Neural cell (in vitro differentiated cells): ENCODE data around the gene SYMPK. TPM values are rescaled to one million over a fixed set of nuclear protein-coding genes. Genes with fewer than 3 reads are reported as not detected.

Experiments
- H2AFZ ChIP-seq: fragments of 200-600, 300-800 bp; sonication (generic), shearing (Covaris generic); 2 replicates; pipeline ENCODE4 v1.6.0; 2014; ENCODE audit warnings: low read depth, mild to moderate bottlenecking, antibody characterized with exemption, low read length, moderate library complexity
- H3F3A ChIP-seq: fragments of 200-600 bp; shearing (Covaris generic); 2 replicates; pipeline ENCODE4 v1.6.1; 2016; ENCODE audit warnings: mild to moderate bottlenecking, moderate library complexity, mixed read lengths, antibody characterized with exemption, low read length; ENCODE audit not compliant: insufficient read depth, poor library complexity, severe bottlenecking
- H3K27ac ChIP-seq: fragments of 200-600, 300-800 bp; sonication (generic), shearing (Covaris generic); 2 replicates; pipeline ENCODE4 v1.5.1; 2014; ENCODE audit warnings: mild to moderate bottlenecking, low read length, moderate library complexity
- H3K27me3 ChIP-seq: fragments of 300-800, 200-600 bp; sonication (generic), shearing (Covaris generic); 2 replicates; pipeline ENCODE4 v1.6.0; 2014; ENCODE audit warnings: mild to moderate bottlenecking, low read depth, low read length, moderate library complexity; ENCODE audit not compliant: insufficient read depth
- H3K36me3 ChIP-seq: fragments of 300-800, 200-600 bp; sonication (generic), shearing (Covaris generic); 2 replicates; pipeline ENCODE4 v1.5.1; 2014; ENCODE audit warnings: mild to moderate bottlenecking, antibody characterized with exemption, low read length, moderate library complexity; ENCODE audit not compliant: insufficient read depth
- H3K4me2 ChIP-seq: fragments of 300-800, 200-600 bp; sonication (generic), shearing (Covaris generic); 2 replicates; pipeline ENCODE4 v1.6.0; 2014; ENCODE audit warnings: mild to moderate bottlenecking, low read length
- H3K4me3 ChIP-seq: fragments of 300-800, 200-600 bp; sonication (generic), shearing (Covaris generic); 2 replicates; pipeline ENCODE4 v1.5.1; 2014; ENCODE audit warnings: mild to moderate bottlenecking, low read length, moderate library complexity
- H3K79me2 ChIP-seq: fragments of 200-600 bp; shearing (Covaris generic); replicated peaks from 2 replicates; pipeline ENCODE4 v1.6.0; 2014; ENCODE audit warnings: mild to moderate bottlenecking, low read length, moderate library complexity; ENCODE audit not compliant: insufficient read depth
- H3K9ac ChIP-seq: fragments of 300-800, 200-600 bp; sonication (generic), shearing (Covaris generic); 2 replicates; pipeline ENCODE4 v1.6.1; 2016; ENCODE audit warnings: mild to moderate bottlenecking, low read length, mixed read lengths
- H3K9me2 ChIP-seq: fragments of 200-600 bp; shearing (Covaris generic); 2 replicates; pipeline ENCODE4 v1.6.1; 2016; ENCODE audit warnings: mild to moderate bottlenecking, low read length, mixed read lengths; ENCODE audit not compliant: insufficient read depth
- H3K9me3 ChIP-seq: fragments of 200-600, 300-800 bp; sonication (generic), shearing (Covaris generic); 2 replicates; pipeline ENCODE4 v1.6.1; 2016; ENCODE audit warnings: mild to moderate bottlenecking, mixed run types, low read length, moderate library complexity, mixed read lengths
- H4K20me1 ChIP-seq: fragments of 200-600 bp; shearing (Covaris generic); 2 replicates; pipeline ENCODE4 v1.6.1; 2016; ENCODE audit warnings: mild to moderate bottlenecking, mixed run types; ENCODE audit not compliant: insufficient read depth
- CTCF ChIP-seq: fragments of 450-650 bp; IDR thresholded peaks from 2 replicates; pipeline ENCODE4 v1.5.1; 2014; ENCODE audit warnings: antibody characterized with exemption, mild to moderate bottlenecking, moderate library complexity; ENCODE audit not compliant: poor library complexity, severe bottlenecking
- EP300 ChIP-seq: fragments of 450-650 bp; conservative IDR thresholded peaks from 2 replicates; pipeline ENCODE4 v1.6.1; 2014; ENCODE audit warnings: antibody characterized with exemption, mild to moderate bottlenecking, moderate library complexity; ENCODE audit not compliant: poor library complexity, severe bottlenecking
- EZH2 ChIP-seq: fragments of 200-600, 300-800 bp; shearing (Covaris generic), sonication (generic); IDR thresholded peaks from 2 replicates; pipeline ENCODE4 v1.6.1; 2014; ENCODE audit warnings: antibody characterized with exemption, low read length, borderline replicate concordance, mild to moderate bottlenecking; ENCODE audit not compliant: insufficient read depth, poor library complexity, severe bottlenecking
- MXI1 ChIP-seq: fragments of 450-650 bp; conservative IDR thresholded peaks from 2 replicates; pipeline ENCODE4 v1.6.1; 2014; ENCODE audit warnings: antibody characterized with exemption, mild to moderate bottlenecking; ENCODE audit not compliant: poor library complexity, severe bottlenecking
- POLR2AphosphoS5 ChIP-seq: IDR thresholded peaks from 2 replicates; pipeline ENCODE4 v1.6.1; 2012
- RAD21 ChIP-seq: fragments of 450-650 bp; conservative IDR thresholded peaks from 2 replicates; pipeline ENCODE4 v1.6.1; 2014; ENCODE audit warnings: antibody characterized with exemption, mild to moderate bottlenecking, moderate library complexity
- REST ChIP-seq: IDR thresholded peaks from 2 replicates; pipeline ENCODE4 v1.6.1; 2012; ENCODE audit warnings: borderline replicate concordance
- SMC3 ChIP-seq: fragments of 450-650 bp; conservative IDR thresholded peaks from 2 replicates; pipeline ENCODE4 v1.6.1; 2014; ENCODE audit warnings: antibody characterized with exemption, mild to moderate bottlenecking, moderate library complexity; ENCODE audit not compliant: poor library complexity
- TAF1 ChIP-seq: IDR thresholded peaks from 2 replicates; pipeline ENCODE4 v1.6.1; 2012; ENCODE audit warnings: low read depth
- polyA plus RNA-seq: library from polyadenylated mRNA; depleted of rRNA; stranded (reverse); fragments of >200 nt; gene quantifications from 2 replicates; pipeline ENCODE4 v1.2.3, GENCODE V29; 2014

SYMPK gene
- polyA plus RNA-seq, 1 donor from 2014 or later, result 22.2 TPM

- Histone ChIP-seq H3K27me3 (no peaks in the 10 kb centered on the region), H4K20me1 (no peaks in the 10 kb centered on the region), H3K9ac (no peak within 1 kb of the TSS), H3F3A (no peaks in the 10 kb centered on the region), H3K79me2 (no peaks in the 10 kb centered on the region), H3K27ac (no peak within 1 kb of the TSS), H3K36me3 (no peaks in the 10 kb centered on the region), H3K4me2 (no peak within 1 kb of the TSS), H3K9me3 (no peaks in the 10 kb centered on the region), H2AFZ (no peak within 1 kb of the TSS), H3K4me3 (no peak within 1 kb of the TSS), H3K9me2 (no peaks in the 10 kb centered on the region)
- no peak for TF ChIP-seq TAF1
- TF ChIP-seq MXI1, result no peak
- TF ChIP-seq CTCF, result no peak
- no peak for TF ChIP-seq REST
- no peak for TF ChIP-seq RAD21
- no peak for TF ChIP-seq POLR2AphosphoS5
- no peak for TF ChIP-seq EP300
- no peak for TF ChIP-seq SMC3
- no peak for TF ChIP-seq EZH2
These were observed 80.7 kb downstream of the SYMPK start, which contains the start of gene DMPK for GRCh38 chr19:45782162-45782691. DMPK (minus strand) TSS chr19:45782490; CDS start chr19:45782352, 138 bp downstream.

- no peak overlapping the region for H3K9ac ChIP-seq
- no peaks in the 10 kb centered on the region for H3F3A ChIP-seq
- H3K79me2 ChIP-seq, result no peaks in the 10 kb centered on the region
- H3K4me3 ChIP-seq, result no peak overlapping the region
- no peak overlapping the region for H2AFZ ChIP-seq
- H3K27me3 ChIP-seq, result no peaks in the 10 kb centered on the region
- H3K9me3 ChIP-seq, result no peaks in the 10 kb centered on the region
- TF ChIP-seq TAF1 (no peak), EZH2 (no peak), POLR2AphosphoS5 (no peak), EP300 (no peak), CTCF (no peak), RAD21 (no peak), SMC3 (no peak), MXI1 (no peak), REST (no peak)
- H4K20me1 ChIP-seq, result no peaks in the 10 kb centered on the region
- H3K36me3 ChIP-seq, result no peaks in the 10 kb centered on the region
- H3K27ac ChIP-seq, result no peak overlapping the region
- H3K4me2 ChIP-seq, result no peak overlapping the region
- H3K9me2 ChIP-seq, result no peaks in the 10 kb centered on the region
These were observed 81.5 kb downstream of the SYMPK start for GRCh38 chr19:45781214-45782161.
